HG02571 (cell line): Measurements from ENCODE around the gene TUBB.

ENCODE experiments used
- ATAC-seq: cut with Tn5 transposase; IDR thresholded peaks from one replicate; pipeline ENCODE4 v1.9.1; 2021; ENCODE audit warnings: mild to moderate bottlenecking, moderate library complexity; ENCODE audit not compliant: unreplicated experiment

The TUBB gene

DNA sequence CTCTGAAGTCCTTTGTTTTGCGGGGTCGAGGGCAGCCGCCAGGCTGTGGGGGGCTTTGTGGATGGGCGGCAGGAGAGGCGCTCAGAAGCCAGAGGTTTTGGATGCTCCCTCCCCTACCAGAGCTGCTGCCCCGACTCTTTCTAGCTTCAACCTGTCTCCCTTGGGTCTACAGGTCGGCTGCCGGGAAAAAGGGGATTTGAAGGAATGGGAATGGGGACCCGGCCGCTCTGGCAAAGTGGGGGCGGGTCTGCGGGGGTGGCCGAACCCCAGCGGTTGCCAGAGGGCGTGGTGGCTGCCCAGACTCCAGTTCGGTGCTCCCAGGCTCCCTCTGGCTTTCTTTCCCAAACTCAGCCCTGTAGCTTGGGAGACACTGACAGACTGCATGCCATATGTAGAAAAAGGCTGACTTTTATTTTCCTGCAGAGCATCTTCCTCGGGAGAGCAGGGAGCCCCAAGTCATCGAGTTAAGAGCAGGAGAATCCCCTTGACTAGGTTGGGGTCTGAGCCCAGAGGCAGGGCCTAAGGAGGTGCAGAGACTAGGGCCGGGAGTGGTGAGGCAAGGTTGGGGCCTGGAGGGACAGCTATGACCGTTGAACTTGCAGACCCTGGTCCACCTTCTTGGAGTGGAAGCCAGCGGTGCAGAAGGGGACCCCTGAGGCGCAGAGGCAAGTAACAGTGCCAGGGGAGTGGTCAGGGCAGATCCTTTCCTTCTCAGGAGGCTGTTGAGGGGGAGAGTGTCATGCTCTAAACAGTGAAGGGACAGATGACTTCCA is 32.3 kb upstream of the TUBB start:
- ATAC-seq = no peak

DNA sequence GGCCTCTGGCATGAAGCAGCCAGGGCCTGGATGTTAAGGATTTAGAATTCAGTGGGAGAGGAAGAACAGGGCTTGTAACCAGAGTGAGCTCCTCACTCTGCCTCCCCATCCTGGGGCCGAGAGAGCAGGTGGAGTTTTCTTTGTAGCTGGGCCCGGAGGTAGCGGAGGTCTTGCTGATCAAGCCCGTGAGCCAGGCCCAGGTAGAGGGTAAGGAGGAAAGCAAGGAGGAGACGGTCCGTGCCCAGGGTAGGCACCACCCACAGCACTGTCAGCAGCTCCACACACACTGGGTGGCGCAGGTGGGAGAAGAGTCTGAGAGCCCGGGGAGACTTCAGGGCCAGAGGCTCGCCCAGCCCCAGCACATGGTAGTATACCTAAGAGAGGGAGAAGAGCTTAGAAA is 31.6 kb upstream of the TUBB start:
- no peak for ATAC-seq

DNA sequence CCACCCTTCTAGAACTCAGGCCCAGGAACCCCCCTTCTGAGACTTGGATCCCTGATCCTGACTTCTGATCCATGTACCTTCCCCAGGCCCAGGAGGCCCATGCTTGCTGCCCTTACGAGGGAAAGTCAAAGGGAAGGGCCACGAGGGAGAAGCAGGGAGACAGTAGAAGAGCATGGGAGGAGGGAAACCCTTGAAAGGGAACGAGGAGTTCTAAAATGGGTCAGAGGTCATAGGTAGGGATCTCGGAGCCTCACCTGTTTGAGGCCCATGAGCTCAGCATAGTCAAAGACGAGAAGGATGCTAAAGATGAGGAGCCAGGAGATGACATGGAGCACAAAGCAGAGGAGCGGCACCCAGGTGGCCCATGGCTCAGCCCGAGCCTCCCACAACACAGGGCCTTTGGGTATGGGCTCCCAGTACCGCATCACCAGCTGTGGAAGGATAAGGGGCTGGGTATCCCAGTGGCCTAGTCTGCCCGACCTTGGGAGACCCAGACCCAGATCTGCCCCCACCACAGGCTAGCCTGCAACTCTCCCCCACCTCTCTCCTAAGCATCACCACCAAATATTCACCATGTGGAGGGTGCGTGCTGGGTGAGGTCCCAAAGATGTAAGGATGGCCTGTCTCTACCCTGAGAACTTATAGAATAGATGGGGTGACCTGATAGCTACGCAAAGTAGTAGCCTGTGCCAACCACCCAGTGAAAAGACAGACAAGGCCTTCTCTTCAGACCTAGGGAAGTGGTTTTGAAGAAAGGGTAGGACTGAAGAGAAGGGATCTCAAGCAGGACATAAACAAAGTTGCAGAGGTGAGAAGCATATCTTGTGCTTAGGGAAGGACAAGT is 30.9 kb upstream of the TUBB start:
- ATAC-seq = no peak

DNA sequence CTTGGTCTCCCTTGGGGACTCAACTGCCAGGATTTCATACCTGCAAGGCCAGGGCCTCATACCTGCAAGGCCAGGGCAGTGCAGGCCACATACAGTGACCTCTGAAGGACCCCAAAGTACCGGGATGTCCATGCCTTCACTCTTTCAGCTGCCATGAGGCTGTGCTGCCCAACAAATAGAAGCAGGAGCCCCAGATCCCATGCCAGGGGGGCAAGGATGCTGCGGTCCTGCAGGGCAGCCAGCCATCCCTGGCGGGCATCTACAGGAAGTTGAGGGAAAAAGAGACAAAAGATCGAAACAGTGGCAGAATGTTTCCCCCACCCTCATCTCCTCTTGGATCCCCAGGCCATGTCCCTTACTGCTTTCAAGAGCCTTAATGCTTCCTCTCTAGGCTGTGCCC is 30.2 kb upstream of the TUBB start:
- ATAC-seq = no peak

DNA sequence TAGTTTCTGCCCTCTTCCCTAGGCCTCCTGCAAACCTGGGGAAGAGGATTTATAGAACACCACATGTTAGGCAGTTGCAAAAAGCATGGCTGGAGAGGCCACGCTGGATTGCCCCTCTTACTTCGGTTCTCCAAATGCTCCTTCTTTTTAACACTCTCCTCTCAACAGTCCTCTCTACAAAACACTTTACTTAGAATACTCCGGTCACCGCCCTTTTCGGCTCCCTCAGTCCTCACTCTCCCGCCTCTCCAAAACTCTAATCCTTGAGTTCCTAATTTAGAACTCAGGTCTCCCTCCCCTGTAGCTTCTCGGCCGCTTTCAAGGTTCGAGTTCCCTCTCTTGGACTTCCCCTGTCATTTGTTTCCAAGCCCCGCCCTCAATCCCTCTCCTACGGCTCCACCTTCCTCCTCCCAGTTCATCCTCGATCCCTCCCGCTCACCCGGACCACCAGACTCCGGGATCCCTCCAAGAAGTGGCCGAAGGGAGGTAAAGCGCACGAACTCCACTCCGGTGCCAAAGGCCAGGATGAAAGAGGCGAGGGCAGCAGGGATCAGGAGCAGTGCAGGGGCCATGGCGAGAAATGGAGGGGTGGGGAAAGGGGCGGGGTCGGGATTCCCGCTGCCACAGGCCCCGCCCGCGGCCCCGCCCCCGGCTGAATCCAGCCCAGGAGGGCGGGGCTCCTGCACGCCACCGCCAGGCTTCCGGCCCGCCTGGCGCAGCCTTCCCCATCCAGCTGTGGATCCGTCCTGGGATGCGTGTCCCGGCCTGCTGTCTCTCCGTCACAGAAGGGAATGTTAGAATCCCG is 29.5 kb upstream of the TUBB start, which contains the start of gene NRM:
TSS of gene NRM (minus strand) at position 582 of the 805 bp plus-strand sequence. CDS start at position 572, 10 bp downstream.
- no peak for ATAC-seq

DNA sequence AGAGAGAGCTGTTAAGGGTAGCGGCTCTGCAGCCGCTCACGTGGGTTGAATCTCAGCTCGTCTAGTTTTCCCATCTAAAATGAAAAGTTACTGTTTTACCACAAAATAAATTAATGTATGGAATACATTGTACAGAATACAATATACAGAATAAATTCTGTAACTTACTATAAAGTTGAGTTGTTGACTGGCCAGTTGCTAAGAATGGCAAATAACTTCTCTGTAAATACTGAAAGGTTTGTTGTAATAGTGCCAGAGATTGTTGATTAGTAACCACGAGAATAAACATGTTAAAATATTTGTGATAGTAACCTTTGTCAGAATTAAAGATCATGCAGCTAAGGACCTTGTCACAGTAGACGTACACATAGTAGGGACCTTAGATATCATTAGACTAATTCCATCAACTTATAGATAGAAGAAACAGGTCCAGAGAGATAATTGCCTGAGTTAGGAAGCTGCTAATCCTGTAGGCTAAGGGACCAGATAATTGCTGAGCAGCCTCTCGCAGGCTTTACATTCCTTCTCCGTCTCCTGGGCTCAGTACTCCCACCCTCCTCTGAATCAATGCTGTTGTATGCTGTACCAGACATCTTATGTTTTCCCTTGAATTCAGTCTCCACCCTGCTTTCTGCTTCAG is 28.8 kb upstream of the TUBB start:
- no peak for ATAC-seq

DNA sequence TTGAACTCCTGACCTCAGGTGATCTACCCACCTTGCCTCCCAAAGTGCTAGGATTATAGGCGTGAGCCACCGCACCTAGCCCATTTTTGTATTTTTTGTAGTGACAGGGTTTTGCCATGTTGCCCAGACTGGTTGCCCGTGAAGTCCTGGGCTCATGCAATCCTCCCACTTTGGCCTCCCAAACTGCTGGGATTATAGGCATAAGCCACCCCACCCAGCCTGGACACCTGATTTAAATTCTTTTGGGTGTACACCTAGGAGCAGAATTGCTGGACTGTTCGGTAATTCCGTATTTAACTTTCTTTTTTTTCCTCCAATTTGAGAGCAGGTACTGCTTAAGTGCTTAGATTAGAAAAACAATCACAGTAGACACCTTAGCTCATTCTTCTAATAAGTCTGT is 23.7 kb upstream of the TUBB start:
- no peak for ATAC-seq

DNA sequence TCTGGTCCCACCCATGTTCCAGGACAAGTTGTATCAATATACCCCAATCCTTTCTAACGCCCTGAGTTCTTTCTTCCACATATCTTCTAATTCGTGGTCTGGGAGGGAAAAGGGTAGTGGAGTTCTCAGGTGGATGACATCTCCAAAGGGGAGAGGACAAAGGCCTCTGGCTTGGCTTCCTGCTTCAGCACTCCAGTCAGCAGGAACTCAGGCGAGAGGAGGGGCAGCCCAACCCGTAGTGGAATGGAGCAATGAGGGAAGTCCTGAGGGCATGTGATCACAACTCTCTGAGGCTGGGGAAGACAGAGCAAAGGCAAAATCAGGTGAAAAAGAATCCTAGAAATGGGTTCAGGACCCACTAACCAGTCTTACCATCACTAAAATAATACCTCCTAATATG is 19.8 kb upstream of the TUBB start:
- ATAC-seq = no peak

DNA sequence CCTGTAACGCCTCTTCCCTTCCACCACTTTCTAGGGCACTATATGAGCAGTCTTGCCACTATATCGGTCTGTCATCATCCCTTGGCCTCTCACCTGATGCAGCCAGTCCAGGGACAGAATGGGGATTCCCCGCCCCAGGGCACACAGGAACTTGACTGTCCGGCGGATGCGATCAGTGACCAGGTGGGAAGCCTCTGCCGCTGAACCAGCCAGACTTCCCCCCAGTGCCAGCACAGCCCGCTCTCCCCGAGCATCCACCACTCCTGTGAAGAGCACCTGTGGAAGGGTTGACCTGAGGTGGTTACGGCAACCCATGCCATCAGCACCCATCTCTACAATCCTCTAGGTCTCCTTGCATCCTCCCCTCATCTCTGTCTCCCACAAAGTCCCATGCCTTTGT is 17.1 kb upstream of the TUBB start:
- ATAC-seq = no peak

DNA sequence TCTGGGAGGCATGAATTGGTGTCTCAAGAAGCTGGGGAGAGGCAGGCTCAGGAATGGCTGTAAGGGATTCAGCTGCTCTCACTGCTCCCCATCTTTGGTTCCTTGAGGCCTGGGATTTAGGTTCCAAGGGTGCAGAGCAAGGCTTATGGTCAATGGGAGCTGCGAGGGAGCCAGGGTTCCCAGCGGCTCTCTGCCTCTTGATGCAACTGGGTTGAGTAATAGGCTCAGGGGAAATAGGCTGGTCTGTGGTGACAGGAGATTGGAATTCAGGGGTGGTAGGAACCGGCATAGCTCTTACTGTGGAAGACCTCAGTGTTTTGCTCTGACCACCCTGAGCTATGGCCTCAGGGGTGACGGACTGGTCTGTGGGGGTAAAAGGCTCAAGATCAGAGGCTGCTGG is 16.3 kb upstream of the TUBB start:
- no peak for ATAC-seq

DNA sequence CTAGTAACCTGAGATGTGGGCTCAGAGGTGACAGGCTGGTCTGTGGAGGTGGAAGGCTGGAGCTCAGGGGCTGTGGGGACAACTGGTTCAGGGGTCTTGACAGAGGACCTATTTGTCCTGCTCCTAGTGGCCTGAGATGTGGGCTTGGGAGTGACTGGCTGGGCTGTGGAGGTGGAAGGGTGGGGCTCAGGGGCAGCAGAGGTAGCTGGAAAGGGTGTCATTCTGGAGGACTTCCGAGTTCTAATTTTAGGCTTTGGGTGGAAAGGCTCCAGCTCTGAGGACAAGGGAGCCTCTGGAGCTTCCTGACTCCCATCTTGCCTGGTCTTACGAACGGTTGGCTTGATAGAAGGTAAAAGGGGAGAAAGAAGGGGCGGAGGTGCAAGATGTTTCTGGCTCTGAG is 14.5 kb upstream of the TUBB start:
- ATAC-seq = no peak

DNA sequence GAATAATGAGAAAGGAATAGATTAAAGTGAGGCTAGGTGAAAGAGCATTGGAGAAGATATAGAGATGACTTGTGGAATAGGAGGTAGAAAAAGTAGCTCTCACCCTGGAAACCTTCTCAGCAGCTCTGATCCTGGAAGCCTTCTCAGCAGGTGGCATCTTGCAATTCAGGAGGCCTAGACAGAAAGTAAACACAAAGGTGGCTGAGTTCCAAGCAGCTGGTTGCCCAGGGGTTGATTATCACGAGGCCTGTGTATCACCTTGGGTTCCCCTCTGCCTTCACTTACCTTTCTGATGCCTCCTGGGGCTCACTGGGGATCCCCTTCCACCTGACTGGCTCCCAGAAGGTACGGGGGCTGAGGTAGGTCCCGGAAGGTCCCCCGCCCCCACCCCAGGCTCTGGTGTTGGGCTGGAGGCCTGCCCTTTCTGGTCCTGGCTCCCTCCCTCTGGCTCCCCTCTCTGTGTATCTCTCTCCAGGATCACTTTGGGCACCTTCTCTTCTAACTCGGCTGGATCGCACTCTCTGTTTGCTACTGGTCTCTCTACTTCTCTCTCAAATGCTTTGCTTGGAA is 12.8 kb upstream of the TUBB start:
- ATAC-seq = no peak

DNA sequence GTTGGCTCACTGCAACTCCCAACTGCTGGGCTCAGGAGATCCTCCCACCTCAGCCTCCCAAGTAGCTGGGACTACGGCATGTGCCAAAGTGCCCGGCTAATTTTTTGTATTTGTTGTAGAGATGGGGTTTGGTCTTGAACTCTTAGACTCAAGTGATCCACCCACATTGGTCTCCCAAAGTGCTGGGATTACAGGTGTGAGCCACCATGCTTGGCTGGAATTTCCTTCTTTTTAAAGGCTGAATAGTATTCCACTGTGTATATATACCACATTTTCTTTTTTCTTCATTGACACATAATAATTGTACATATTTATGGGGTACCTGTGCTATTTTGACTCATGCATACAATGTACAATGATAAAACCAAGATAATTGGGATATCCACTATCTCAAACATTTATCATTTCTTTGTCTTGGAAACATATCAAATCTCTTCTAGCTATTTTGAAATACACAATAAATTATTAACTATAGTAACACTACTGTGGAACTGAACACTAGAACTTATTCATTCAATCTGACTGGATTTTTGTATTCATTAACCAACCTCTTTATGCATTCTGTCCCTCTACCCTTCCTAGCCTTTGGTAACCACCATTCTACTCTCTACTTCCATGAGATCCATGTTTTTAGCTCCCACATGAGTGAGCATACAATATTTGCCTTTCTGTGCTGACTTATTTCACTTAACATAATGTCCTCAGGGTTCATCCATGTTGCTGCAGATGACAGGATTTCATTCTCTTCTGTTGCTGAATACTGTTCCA is 10.9 kb upstream of the TUBB start:
- no peak for ATAC-seq

DNA sequence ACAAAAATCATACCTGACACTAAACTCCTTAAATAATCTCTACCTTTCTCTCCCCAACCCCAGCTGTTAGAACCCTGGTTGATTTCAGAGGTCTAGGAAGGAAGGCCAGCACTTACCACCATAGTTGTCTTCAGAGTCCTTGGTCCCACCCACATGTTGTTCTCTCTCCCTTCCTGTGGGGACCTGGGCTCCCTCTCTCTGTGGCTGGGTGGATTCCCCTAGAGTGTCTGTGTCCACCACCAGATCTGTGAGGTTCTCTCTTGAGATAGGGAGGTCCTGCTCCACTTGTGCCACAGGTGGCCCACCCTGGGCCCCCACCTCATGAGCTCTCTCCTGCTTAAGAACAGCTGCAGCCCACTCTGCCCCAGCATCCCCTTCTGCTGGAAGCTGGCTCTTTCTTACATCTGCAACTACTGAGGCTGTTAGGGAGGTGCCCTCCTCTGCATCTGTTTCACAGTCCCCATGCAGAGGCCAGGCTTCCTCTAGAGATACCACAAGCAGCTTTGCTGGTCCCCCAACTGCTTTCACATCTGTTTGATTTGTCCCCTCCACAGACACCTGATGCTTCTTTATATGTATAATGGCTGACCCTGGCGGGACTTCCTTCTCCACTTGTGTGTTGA is 8.3 kb upstream of the TUBB start:
- no peak for ATAC-seq

DNA sequence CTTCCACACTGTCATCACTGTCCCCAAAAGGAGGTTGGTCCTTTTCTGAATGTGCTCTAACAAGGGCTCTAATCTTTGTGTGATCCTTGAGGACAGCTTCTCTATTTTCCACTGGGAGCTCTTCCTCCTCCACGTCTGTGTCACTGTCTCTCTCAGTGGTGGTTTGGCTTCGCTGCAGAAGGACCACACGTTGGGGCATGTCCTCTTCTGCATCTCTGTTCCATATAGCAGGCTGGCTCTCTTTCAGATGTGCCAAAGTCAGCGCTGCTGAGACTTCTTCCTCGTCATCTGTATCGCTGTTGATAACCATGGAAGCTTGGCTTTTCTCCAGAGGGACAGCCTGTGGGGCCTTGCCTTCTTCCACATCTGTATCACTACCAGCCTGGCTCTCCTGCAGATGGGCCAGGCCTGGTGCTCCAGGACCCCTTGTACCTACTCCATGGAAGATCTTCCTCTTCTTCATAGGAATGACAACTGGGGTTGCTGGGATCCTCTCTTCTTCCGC is 7.7 kb upstream of the TUBB start:
- ATAC-seq = no peak

DNA sequence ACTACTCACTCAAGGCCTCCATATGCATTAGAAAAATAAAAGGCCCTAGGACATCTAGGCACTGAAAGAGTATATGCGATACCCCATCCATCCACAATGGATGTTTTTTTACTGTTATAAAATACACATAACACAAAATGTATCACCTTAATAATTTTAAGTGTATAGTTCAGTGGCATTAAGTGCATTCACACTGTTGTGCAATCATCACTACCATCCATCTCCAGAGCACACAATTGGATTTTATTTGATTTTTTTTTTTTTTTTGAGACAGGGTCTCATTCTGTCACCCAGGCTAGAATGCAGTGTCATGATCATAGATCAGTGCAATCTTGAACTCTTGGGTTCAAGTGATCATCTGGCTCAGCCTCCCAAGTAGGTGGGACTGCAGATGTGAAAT is 5.9 kb upstream of the TUBB start:
- no peak for ATAC-seq

DNA sequence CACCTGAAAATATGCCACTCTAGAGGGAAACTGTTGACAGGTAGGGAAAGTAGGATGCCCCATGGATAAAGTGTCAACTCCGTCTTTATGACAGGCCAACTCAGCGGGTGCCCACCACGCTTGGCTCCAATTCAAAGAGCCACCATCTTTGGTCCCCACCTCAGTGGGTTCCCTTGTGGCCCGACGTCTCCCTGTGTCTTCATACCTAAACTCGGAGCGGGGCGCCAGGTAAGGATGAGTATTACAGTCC is 3.3 kb upstream of the TUBB start:
- no peak for ATAC-seq

DNA sequence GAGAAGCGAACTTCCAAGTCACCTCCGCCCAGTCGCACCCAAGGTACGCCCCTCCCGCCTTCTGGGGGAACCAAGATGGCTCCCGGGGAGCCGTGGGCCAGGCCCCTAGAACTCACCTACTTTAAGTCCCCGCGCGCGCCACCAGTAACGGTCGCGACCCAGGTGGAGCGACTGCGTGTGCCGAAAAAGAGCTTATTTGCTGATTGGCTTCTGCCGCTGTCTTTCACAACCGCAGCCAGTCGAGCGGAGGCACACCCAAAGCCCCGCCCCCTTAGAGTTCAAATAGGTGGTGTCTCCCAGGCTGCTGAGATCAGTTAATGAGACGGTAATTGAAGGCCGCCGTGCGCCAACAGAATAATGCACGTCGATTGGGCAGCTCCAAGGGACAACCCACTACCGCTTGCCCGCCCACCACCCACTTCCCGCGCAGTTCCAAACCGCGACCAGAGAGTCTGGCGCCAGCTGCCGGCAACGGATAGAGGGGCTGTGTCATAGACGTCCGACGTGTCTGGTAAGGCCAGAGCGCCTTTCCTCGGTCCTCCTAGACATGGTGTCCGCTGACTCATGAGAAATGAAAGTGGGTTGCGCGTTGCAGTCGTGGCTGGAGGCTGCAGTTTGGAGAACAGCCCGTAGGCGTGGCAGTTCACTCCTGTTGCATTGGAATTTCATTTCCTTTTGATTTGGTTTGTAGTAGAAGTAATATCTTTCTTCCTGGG is 2.9 kb upstream of the TUBB start, which contains the start of gene MDC1:
TSS of gene MDC1 (minus strand) at position 153 of the 716 bp plus-strand sequence. CDS start 2,106 bp downstream, outside the sequence.
- ATAC-seq = peak; percentile 65
